ENCODE measurements around the gene CDKN2AIP. TPM values are rescaled to one million over a fixed set of nuclear protein-coding genes. Genes with fewer than 3 reads are reported as not detected.

The CDKN2AIP gene
- total RNA-seq, result 23.8 and 27.7 TPM in 2 replicates
- long read RNA-seq, transcript CDKN2AIP-201 (3 exons, 2,646 nt), result minor isoform, 28 of 88 reads
- long read RNA-seq, transcript CDKN2AIP-203 (3 exons, 2,721 nt), result major isoform, 48 of 88 reads
- long read RNA-seq, partial matches to known transcripts, result 0 of 88 reads
- long read RNA-seq, other reads (novel, unspliced or antisense), result 9 of 88 reads

- H3K4me1 Mint-ChIP-seq, result peaks cover 45% of the 10 kb centered on the region
- H3K36me3 Mint-ChIP-seq (ENCODE audit: low read depth), result peaks cover 14% of the 10 kb centered on the region
- H3K27ac Mint-ChIP-seq (ENCODE audit: unreplicated experiment), result peak within 1 kb of the TSS; percentile 99
- H3K27me3 Mint-ChIP-seq (ENCODE audit: low read depth), result no peaks in the 10 kb centered on the region
- no peaks in the 10 kb centered on the region for H3K9me3 Mint-ChIP-seq
- peak; percentile 93 for DNase-seq (ENCODE audit: low read depth, low spot score)
- peak within 1 kb of the TSS; percentile 100 for H3K4me3 Mint-ChIP-seq
- TF ChIP-seq CTCF (conservative IDR thresholded peaks at IDR 0.05), result peak; percentile 27
These were observed at the start of gene CDKN2AIP for GRCh38 chr4:183444214-183445096. Gene CDKN2AIP (plus strand): TSS chr4:183444636. CDS start chr4:183444798, 162 bp downstream.

- no peak for TF ChIP-seq CTCF (conservative IDR thresholded peaks at IDR 0.05)
- Mint-ChIP-seq H3K27ac (ENCODE audit: unreplicated experiment) (no peak overlapping the region), H3K36me3 (ENCODE audit: low read depth) (no peaks in the 10 kb centered on the region), H3K4me3 (no peak overlapping the region), H3K4me1 (peaks cover 27% of the 10 kb centered on the region), H3K9me3 (no peaks in the 10 kb centered on the region), H3K27me3 (ENCODE audit: low read depth) (no peaks in the 10 kb centered on the region)
- DNase-seq (ENCODE audit: low read depth, low spot score), result no peak
These were observed 49.0 kb upstream of the CDKN2AIP start for GRCh38 chr4:183395395-183395794.

- Mint-ChIP-seq H3K27me3 (ENCODE audit: low read depth) (no peaks in the 10 kb centered on the region), H3K27ac (ENCODE audit: unreplicated experiment) (no peak overlapping the region), H3K4me1 (peaks cover 22% of the 10 kb centered on the region), H3K9me3 (no peaks in the 10 kb centered on the region), H3K4me3 (no peak overlapping the region), H3K36me3 (ENCODE audit: low read depth) (no peaks in the 10 kb centered on the region)
- no peak for TF ChIP-seq CTCF (conservative IDR thresholded peaks at IDR 0.05)
- DNase-seq (ENCODE audit: low read depth, low spot score), result no peak
These were observed 48.2 kb upstream of the CDKN2AIP start for GRCh38 chr4:183396227-183396637.

- no peaks in the 10 kb centered on the region for H3K36me3 Mint-ChIP-seq (ENCODE audit: low read depth)
- H3K27me3 Mint-ChIP-seq (ENCODE audit: low read depth), result no peaks in the 10 kb centered on the region
- no peak overlapping the region for H3K4me3 Mint-ChIP-seq
- H3K9me3 Mint-ChIP-seq, result no peaks in the 10 kb centered on the region
- peaks cover 15% of the 10 kb centered on the region for H3K4me1 Mint-ChIP-seq
- peak overlapping the region; percentile 32 for H3K27ac Mint-ChIP-seq (ENCODE audit: unreplicated experiment)
- no peak for DNase-seq (ENCODE audit: low read depth, low spot score)
- no peak for TF ChIP-seq CTCF (conservative IDR thresholded peaks at IDR 0.05)
These were observed 46.6 kb upstream of the CDKN2AIP start for GRCh38 chr4:183397741-183398297.

- peak overlapping the region; percentile 54 for H3K27ac Mint-ChIP-seq (ENCODE audit: unreplicated experiment)
These were observed 45.9 kb upstream of the CDKN2AIP start for GRCh38 chr4:183398298-183399125.

More at GRCh38 chr4:183398298-183399125, 45.9 kb upstream of the CDKN2AIP start:
- no peaks in the 10 kb centered on the region for H3K36me3 Mint-ChIP-seq (ENCODE audit: low read depth)
- peak overlapping the region; percentile 78 for H3K4me3 Mint-ChIP-seq
- no peaks in the 10 kb centered on the region for H3K9me3 Mint-ChIP-seq
- TF ChIP-seq CTCF (conservative IDR thresholded peaks at IDR 0.05), result peak; percentile 66
- peaks cover 15% of the 10 kb centered on the region for H3K4me1 Mint-ChIP-seq
- H3K27me3 Mint-ChIP-seq (ENCODE audit: low read depth), result no peaks in the 10 kb centered on the region
- DNase-seq (ENCODE audit: low read depth, low spot score), result peak; percentile 65

Data from neural crest cell (in vitro differentiated cells).